HS-27A (cell line): Measurements from ENCODE around the gene CCDC85C.

Source experiments
- DNase-seq: peaks from one replicate; pipeline ENCODE4 v3.0.0-alpha.2; 2012; ENCODE audit warnings: low read depth, missing footprints

Gene CCDC85C

DNA sequence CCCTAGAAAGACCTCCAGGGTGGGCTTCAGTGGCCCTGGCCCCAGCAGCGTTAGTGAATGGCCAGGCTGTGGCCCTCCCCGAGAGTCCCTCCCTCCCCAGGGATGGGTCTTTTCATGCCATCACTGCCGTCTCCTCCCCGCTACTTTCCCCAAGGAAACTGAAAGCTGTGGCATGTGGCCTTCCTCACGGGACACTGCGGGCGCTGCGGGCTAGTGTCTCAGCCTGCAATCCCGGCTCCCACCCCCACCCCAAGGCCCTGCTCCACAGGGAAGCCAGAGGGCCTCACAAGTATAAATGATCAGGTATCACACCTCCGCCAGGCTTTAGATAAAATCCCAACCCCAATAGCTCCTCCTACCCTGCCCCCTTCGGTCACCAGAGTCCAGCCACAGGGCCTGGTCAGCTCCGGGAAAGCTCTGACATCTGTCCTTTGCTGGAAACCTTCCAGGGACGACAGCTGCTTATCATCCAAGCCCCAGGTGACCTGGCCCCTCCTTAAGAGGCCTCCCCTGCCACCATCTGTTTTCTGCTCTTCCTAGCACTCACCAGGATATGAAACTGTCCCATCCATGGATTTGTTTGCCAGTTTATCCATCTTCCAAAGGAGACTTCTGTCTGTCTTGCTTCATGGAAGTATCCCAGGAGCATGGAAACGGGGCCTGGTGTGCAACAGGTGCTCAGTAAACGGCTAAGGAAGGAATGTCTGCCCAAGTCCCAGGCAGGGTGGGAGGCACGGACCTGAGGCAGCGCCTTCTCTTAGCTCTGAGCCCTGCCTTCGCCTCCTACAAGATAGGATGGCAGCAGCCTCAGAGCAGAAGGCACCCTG is 31.6 kb downstream of the CCDC85C start:
- no peak for DNase-seq

DNA sequence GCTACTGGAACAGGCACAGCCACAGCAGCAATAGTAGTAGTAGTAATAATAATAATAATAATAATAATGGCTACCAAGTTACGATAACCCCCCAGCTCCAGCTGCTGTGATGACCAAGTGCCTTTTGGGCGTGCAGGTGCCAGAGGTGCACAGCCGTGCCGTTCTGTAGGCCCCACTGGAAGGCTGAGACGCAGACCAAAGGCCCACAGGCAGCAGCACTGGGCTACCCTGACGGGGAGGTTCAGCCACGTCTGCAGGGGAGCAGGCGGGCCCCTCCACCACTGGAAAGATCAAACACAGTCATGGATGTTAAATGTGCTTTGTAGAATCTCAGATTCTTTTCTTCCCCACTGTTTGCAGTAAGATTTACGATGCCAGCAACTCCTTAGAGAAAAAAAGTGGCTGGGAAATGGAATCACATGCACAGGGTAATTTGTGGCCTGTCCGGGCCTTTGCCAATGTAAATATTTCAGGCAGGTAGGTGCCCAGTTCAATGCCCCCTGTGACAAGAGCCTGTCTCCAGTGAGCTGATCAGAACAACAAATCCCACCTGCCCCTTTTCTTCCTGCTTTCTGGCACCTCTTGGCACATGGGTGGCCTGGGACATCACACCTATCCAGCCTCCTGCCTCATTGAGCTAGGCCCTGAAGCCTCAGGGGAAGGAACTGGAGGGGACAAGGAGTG is 32.6 kb downstream of the CCDC85C start:
- no peak for DNase-seq

DNA sequence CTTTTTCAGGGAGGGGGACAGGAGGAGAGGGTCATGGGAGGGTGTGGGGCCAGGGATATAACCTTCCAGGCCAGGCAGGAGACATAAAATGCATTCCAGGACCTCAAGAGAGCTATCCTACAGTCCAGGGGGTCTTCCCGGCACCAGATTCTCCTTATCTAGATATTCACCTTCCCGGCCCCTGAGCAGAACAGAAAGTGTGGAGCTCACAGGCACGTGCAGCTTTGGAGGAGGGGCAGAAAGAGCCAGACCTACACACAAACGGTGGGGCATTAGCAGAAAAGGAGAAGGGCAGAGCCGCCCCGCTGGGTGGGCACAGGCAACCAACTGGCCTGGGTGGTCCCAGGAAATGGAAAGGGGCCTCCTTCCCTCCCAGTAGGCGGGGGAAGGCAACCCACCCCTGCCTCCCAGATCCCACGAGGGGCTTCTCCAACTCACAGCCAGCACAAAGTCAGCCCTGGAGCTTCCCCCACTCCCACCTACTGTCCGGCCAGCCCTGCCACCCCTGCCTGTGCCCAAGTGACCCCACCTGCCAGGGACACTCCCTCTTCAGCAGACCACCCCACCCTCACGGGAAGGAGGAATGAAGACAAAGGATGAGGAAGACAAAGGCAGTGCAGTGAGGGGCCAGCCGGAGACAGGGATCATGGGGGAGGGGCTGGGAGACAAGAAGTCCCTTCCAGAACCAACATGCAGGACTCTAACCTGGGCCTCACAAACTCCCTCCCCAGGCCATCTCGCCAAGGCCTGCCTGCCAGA is 33.3 kb downstream of the CCDC85C start:
- no peak for DNase-seq

DNA sequence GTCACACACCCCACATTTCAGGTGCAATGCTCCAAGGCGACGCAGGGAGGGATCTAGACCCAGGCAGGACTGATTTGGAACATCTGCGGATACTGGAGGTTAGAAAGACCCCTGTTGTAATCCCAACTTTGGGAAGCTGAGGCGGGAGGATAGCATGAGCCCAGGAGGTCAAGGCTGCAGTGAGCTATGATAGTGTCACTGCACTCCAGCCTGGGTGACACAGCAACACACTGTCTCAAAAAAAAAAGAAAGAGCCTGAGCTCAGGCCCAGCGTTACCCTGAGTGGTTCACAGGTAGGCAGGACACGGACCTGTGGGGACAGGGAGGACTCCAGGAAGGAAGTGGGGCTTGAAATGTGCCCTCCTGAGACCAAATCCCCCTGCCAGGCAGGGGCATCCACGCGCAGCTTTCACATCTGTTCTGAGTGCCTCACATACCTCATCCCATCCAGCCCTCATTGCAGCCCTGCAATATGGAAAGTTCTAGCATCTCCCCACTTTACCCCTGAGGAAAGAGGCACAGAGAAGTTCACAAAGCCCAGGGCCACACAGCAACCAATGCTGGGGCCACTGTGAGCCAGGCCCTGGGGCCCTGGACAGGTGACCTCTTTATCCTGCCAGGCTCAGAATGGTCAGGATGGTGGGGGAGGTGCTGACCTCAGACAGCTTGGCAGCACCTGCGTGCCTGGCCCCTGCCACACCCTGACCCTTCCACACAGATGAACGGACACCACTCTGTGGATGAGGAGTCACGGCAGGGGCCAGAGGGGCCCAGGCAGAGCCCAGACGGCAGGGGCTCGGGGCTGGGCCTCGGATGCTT is 34.1 kb downstream of the CCDC85C start:
- DNase-seq = no peak

DNA sequence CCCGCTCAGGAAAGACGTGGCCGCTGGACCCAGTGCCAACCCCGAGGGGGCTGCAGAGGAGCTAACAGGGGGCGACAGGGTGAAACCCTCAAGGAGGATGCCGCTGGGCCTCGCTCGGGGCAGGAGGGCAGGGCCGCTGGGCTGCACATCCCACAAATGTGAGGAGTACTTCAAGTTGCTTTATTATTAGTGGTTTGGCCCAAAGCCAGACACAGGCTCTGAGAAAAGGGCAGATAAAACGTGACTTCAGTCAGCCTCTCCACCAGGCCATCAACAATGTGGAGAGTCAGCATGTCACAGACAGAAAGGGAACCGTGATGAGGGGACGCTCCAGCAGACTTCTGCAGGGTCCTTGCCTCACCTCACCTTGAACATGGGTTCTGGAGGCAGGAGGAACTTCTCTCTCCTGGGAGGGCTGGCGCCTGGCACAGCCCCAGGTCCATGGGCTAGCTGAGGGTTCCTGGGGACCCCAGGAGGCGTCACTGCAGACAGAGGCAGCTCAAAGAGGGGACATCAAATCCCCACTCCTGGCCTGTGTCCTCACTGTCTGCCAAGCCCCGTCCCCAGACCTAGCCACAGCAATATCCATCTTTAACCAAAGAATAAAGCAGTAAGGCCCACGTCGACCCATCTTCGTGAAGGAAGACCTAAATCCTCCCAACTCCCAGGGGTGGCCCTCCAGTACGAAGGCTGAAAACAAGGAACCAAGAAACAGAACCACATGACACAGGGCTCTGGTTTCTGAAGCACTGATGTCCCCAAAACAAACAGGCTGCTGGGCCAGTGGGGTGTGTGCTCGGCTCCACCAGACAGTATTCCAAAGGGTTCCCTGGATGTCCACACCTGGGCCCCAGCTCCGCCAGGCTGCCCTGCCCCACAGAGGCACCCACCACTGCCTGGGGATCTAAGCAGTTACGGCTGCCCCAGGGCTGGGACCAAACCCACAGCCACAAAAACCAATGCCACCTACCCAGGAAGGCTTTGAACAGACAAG is 35.1 kb downstream of the CCDC85C start:
- DNase-seq = peak; percentile 58

DNA sequence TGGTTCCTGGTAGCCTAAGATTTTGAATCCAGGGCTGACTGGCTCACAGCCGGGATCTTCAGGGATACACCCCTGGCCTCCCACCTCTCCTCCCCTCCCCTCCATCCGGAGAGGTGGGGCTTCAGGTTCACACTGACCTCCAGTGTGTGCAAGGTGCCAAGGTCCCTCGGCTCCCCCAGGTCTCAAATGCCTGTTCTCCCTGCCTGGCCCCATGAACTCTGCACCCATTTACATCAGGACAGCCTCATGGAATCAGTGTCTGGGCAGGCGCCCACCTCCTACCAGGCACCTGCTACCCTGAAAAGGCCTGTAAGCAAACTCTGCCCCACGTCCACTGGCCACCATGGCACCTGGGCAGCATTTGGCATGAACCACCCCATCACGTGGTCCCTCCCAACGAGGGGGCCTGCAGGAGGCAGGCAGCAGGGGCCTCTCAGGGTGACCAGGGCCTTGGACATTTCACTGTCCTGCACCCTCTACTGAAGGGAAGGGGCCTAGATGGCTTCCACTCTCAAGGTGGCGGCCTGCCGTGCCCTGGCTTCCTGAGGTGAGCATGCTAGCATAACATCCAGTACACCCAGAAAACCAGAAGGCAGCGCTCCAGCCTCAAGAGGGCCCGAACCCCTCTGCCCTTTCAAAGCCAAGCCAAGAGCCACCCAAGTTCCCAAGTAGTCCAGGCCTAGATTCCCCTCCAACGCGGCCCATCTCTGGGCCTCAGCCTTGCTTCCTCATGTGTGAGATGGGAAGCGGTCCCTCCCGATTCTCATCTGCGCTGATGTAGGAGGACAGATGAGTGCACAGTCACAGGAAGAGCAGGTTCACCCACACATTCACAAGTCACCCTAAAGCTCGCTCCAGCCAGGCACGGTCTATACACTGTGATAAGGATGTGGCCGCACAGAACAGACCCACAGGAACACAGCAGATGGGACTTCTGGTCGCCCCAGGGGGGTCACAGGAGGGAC is 37.3 kb downstream of the CCDC85C start:
- DNase-seq = no peak

DNA sequence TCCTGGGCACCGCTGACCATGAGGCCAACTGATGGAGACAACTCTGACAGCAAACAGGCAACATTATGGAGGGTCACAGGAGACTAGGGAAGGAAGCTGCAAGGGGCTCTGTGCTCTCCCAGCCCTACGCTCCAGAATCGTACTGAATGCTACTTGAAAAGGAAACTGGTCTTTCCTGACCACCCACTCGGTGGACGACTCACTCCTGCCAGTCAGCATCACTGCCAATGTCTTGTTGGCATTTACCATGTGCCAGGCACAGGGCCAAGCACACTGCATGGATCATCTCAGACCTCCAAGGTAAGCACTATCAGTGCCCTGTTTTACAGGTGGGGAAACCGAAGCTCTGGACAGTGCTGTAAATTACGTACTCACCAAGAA is 38.0 kb downstream of the CCDC85C start:
- DNase-seq = no peak

DNA sequence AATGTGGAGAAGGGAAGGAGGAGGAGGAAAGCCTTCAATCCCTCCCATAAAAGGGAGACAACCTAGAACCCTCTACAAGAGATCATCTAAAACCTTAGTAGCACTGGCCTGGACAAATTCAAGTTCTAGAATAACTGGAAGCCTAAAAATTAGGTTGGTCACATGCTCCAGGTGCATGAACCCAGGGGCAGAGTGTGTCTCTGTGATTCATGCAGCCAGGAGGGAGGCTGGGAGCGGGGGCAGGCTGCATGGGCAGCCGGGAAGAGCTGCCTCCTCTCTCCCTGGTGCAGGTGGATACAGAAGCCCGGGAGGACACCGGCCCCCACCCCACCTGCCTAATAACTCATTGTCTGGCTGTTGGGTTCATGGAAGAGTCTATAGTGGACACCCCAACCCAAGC is 38.6 kb downstream of the CCDC85C start:
- no peak for DNase-seq

DNA sequence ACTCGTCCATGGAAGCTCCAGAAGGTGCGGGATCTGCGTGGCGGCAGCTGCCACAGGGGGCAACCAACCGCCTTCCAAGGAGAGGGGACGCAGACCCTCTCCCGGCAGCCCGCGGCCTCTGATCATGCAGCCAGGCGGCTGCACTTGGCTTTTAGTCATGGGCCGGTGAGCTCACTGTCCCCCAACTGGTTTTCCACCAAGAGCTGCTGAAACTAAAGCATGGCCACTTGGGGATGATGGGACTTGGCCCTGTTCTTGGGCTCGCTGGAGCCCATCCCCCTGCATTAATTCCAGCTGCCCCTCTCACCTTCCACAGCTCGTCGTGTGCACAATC is 39.1 kb downstream of the CCDC85C start:
- no peak for DNase-seq

DNA sequence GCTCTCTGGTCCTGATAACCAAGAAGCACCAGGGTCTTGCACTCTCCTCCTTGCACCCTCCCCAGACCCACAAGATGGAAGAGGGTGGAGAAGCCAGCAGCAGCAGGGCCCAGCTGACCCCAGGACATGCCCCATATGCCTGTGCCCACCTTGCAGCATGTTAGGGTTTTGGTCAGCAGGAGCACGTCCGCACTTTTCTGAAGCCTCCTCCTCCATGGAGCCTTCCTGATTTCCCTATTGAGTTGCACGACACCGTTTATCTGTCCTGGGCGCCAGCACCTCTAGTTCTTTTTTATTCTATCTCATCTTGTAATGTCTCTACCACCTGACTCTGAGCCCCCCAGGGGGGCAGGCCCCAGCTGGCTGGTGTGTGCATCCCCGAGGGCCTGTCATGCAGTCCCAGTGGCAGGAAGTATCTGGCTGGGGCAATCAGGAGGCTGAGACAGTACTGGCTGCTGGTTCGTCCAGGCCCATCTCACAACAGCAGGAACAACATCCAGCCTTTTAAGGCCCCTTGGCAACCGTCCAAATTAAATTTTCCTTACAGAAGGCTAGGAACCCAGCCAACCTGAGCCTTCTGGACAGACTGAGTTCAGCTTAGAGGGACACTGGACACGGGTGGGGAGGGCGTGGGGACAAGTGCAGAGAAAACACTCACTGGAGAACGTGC is 39.6 kb downstream of the CCDC85C start:
- peak; percentile 48 for DNase-seq

DNA sequence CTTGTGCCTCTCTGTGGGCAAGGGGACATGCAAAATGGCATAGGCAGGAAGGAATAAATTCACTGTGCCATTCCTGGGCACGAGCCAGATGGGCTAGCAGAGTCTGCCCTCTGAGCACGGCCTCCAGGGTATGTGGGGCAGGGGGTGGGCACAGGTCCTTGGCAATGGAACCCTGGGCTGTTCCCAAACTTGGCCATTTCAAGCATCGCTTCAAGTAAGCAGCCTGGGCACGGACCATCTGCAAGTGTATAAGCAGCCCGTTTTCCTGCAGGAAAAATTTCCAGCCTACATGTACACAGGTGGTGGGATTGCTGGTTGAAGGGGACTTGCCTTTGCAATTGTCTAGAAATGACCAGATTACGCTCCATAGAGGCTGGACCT is 40.3 kb downstream of the CCDC85C start:
- DNase-seq = no peak

DNA sequence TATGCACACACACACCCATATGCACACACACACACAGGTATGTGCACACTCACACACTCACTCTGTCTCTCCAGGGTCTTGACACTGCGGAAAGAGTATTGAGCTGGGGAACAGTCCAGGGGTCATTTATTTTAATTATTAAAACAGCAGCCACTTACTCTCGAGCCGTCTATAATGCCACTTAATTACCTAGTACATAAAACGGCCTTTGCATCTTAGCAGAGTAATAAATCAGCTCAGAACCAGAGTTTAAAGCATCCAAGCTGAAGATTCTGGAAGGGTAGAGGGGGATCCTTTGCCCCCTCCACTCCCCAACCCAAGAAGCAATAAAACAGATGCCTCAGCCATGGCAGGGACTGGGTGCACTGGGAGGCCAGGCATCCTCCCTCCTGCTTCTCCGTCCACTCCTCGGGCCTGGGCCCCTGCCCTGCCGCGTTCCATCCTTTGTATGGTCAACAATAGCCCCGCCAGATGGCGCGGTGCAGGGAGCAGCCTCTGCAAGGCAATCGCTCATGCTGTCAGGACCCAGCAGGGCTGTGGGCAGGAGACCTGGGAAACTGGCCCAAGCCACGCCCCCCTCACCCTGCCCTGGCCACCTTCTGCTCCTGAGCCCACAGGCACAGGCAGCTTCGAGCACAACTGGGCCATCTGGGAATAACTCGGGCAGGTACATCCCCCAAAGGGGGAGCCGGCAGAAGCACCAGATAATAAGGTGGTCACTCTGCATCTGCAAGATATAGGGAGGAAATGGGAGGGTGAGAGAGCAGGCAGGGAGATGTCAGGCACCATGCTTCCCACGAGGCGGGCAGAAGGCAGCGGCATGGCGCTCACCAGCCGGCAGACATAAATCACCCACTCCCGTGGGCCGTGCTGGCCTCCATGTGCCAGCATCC is 40.9 kb downstream of the CCDC85C start:
- peak; percentile 58 for DNase-seq

DNA sequence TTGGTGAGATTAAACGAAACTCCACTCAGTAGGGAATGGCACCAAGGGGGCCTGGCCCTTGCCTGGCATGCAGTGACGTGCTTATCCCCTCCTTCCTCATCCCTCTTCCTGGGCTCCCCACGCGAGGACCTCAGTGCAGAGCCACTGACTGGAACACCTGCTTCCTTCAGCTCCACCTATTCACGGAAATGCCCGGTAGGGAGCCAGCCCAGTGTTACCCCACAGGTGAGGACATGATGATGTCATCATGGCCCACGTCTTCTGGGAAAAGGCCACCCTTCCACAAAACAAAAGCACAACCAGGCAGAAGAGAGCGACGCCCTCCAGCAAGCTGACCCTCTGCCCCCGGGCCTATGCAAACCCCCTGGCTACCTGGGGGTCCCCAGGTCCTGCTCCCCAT is 42.1 kb downstream of the CCDC85C start:
- no peak for DNase-seq

DNA sequence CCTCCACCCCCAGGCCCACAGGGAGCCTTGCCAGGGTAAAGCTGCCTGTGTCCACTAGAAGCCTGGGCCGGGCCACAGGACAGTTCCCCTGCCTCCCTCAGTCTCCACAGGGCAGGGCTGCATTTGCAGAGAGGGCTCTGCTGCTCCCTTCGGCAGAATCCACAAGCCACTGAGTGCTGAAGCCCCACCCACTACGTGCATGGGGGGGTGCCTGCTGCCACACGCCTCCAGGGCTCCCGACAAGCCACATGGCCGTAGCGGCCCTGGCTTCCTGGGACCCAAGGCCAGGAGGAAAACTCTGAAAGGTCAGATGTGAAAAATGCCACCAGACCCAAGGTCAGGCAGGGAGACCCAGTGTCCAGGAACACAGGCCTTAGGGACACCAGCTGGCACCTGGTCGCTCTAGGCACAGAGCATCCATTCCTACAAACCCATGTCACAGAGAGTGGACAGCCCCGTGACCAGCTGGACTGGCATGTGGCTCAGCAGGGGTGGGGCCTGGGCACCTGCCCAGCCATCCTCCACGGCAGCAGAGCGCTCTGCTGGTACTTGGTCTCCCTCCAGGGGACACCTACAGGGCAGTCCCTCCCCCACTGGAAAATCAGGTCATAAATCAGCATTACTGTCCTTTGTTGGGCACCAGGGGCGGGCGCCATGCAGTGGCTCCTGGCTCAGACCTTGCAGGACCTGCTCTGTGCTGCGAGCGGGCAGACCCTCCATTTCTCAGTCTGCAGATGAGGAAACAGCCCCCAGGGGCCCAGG is 42.9 kb downstream of the CCDC85C start:
- DNase-seq = no peak

DNA sequence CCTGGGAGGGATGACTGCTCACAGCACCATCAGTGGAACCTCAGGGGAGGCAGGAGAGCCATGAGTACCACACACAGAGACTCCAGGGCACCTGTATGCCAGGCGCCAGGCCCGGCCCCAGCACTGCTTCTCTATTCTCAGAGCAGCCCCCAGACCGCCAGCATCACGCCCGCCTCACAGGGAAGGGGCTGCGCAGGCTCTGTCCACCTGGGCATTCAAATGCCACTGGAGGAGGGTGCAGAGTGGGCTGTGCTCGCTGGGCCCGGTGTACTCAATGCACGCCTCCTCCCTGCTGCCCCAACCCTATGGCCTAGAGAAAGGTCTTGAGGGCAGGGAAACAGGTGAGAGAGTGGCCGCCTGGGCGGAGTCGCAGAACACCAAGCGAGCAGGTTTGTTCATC is 43.6 kb downstream of the CCDC85C start:
- DNase-seq = no peak

DNA sequence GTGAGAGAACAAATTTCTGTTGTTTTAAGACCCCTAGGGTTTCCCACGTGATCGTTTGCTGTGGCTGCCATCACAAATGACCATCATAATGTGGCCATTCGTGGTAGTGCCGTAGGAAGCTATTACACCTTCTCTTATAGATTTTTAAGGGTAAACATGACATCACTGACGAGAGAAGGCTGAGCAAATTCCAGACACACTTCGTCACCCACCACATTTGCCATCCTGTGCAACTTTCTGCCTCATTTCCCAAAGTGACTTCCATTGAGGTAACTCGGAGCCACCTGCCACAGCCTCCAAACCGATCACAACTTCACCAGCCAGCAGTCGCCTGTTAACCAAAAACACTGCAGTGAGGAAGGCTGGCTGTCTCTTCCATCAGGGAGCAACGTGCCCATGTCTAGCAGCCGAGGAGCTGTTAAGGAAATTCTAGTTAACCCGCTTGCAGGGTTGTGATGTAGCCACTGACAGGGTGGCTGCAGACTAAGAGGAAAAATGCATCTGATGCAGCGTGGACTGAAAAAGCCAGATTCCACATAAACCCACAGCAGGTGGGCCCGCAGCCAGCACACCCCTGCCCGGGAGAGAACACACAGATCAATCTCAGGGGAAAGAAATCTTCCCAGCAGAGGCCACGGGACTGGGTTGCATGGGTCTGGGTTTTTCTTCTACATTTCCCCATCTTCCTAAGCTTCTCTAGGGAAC is 44.6 kb downstream of the CCDC85C start:
- DNase-seq = no peak
